GM21723 (cell line): ENCODE results near the gene SLC9A5.

Experiments
- ATAC-seq: cut with Tn5 transposase; IDR thresholded peaks from one replicate; pipeline ENCODE4 v1.9.1; 2021; ENCODE audit warnings: mild to moderate bottlenecking, moderate library complexity; ENCODE audit not compliant: unreplicated experiment

SLC9A5 gene

GRCh38 chr16:67280090-67281015 is 31.6 kb downstream of the SLC9A5 start:
- ATAC-seq: no peak

GRCh38 chr16:67281536-67282446 is 33.0 kb downstream of the SLC9A5 start:
- ATAC-seq: no peak

- no peak for ATAC-seq
Measured at GRCh38 chr16:67282447-67282805, 33.6 kb downstream of the SLC9A5 start.

GRCh38 chr16:67283039-67283825 is 34.5 kb downstream of the SLC9A5 start:
- no peak for ATAC-seq

- ATAC-seq: no peak
Measured at GRCh38 chr16:67283826-67284555, 35.2 kb downstream of the SLC9A5 start.

GRCh38 chr16:67284699-67285646 is 36.2 kb downstream of the SLC9A5 start:
- no peak for ATAC-seq

GRCh38 chr16:67286441-67287235 is 37.9 kb downstream of the SLC9A5 start:
- ATAC-seq: no peak

GRCh38 chr16:67287960-67288359 is 39.2 kb downstream of the SLC9A5 start:
- no peak for ATAC-seq

- no peak for ATAC-seq
Measured at GRCh38 chr16:67291461-67291860, 42.7 kb downstream of the SLC9A5 start.

- ATAC-seq: no peak
Measured at GRCh38 chr16:67294171-67294757, 45.5 kb downstream of the SLC9A5 start.

- ATAC-seq: no peak
Measured at GRCh38 chr16:67294938-67295361, 46.2 kb downstream of the SLC9A5 start.

- no peak for ATAC-seq
Measured at GRCh38 chr16:67296420-67296819, 47.6 kb downstream of the SLC9A5 start.

GRCh38 chr16:67298277-67298676 is 49.5 kb downstream of the SLC9A5 start:
- no peak for ATAC-seq

- no peak for ATAC-seq
Measured at GRCh38 chr16:67299269-67299668, 50.5 kb downstream of the SLC9A5 start.

GRCh38 chr16:67301080-67301782 is 52.5 kb downstream of the SLC9A5 start:
- ATAC-seq: no peak

GRCh38 chr16:67302076-67302475 is 53.3 kb downstream of the SLC9A5 start:
- ATAC-seq: no peak

- no peak for ATAC-seq
Measured at GRCh38 chr16:67302970-67303369, 54.2 kb downstream of the SLC9A5 start.
